RCC 7860 (cell line): ENCODE measurements around the gene CAT.

Source experiments
- DNase-seq: peaks from one replicate; pipeline ENCODE4 v3.0.0-alpha.2; 2015; ENCODE audit warnings: low spot score
- FAIRE-seq: peaks from 2 replicates; lab custom pipeline; 2012; peaks lifted over from hg19 to GRCh38; lab: Jason Lieb, UNC

The CAT gene

DNA sequence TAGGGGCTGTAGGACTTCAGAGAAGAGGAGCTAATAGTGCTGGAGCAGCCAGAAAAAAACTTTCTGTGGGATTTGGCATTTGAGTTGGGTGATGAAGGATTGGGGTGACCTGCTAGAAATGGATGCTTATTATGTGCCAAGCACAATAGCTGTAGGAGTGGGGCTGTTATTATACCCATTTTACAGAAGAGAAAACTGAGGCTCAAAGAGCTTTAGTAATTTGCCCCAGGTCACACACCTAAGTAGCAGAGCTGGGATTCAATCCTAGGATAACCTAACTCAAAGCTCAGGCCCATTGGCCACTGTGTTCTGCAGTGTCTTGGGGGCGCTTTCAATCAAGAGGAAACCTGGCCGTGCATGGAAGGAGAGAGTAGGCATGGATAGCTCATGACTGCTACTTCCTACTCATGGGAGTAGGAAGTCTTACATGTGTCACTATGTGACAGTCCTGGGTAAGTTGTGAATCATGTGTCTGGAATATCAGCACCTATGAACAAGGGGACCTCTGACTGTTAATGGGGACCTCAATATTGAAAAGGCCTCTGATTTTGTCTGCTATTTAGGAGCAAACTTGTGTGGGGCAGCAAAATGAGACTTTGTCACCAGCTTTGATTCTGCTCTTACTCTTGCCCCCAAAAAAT lies 81.0 kb downstream of the CAT start:
- FAIRE-seq (no peak), DNase-seq (no peak)

DNA sequence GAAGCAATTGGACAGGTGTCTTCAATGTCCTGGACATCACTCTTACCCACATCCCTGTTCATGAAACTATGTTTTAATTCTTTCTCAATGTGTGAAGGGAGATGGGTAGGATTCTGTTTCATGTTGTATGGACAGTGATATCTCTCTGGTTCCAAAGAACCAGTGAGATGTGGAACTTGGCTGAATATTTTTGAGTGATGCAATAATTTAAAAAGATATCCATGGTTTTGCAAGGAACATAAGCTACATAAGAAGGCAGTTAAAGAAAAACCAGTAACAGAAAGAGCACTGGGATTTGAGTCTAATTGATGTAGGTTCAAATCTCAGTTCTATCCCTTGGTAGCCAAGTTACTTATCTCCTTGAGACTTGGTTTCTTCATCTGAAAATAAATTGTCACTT lies 82.5 kb downstream of the CAT start:
- no peak for DNase-seq
- FAIRE-seq, result no peak
